Measurements from ENCODE around the gene CRB2. TPM values are rescaled to one million over a fixed set of nuclear protein-coding genes. Genes with fewer than 3 reads are reported as not detected.
A peak's percentile ranks its signal among the peaks of the same experiment; 100 is the strongest.
"Not testable (repeated sequence)": the region's sequence is repeated elsewhere in the genome, so short reads cannot be mapped to it uniquely, and the experiment has no call there.

Gene CRB2
- total RNA-seq, 1 experiment from 2014 or later, result not detected

- no peak for DNase-seq (ENCODE audit: low read depth)
These were observed 29.8 kb upstream of the CRB2 start for GRCh38 chr9:123326187-123326586.

GRCh38 chr9:123326662-123327093, 29.3 kb upstream of the CRB2 start:
- in situ Hi-C loops (cut with HindIII; ENCODE audit: low pct_unique_long_range_greater_than_20kb, low sequenced_read_pairs), result no loop called here
- no peak for DNase-seq (ENCODE audit: low read depth)

More at GRCh38 chr9:123326187-123326586, 29.8 kb upstream of the CRB2 start:
- in situ Hi-C loops (cut with HindIII; ENCODE audit: low pct_unique_long_range_greater_than_20kb, low sequenced_read_pairs), result no loop called here

GRCh38 chr9:123327697-123328100, 28.3 kb upstream of the CRB2 start:
- in situ Hi-C loops (cut with HindIII; ENCODE audit: low pct_unique_long_range_greater_than_20kb, low sequenced_read_pairs), result no loop called here
- DNase-seq (ENCODE audit: low read depth), result no peak

- DNase-seq (ENCODE audit: low read depth), result peak; percentile 41
- in situ Hi-C loops (cut with HindIII; ENCODE audit: low pct_unique_long_range_greater_than_20kb, low sequenced_read_pairs), result no loop called here
These were observed 26.6 kb upstream of the CRB2 start for GRCh38 chr9:123329329-123329955.

- in situ Hi-C loops (cut with HindIII; ENCODE audit: low pct_unique_long_range_greater_than_20kb, low sequenced_read_pairs), result no loop called here
- DNase-seq (ENCODE audit: low read depth), result no peak
These were observed 24.5 kb upstream of the CRB2 start for GRCh38 chr9:123331346-123332060.

- in situ Hi-C loops (cut with HindIII; ENCODE audit: low pct_unique_long_range_greater_than_20kb, low sequenced_read_pairs), result not testable (repeated sequence)
These were observed 22.8 kb upstream of the CRB2 start for GRCh38 chr9:123333058-123333669.

GRCh38 chr9:123334639-123335038, 21.4 kb upstream of the CRB2 start:
- no peak for DNase-seq (ENCODE audit: low read depth)
- in situ Hi-C loops (cut with HindIII; ENCODE audit: low pct_unique_long_range_greater_than_20kb, low sequenced_read_pairs), result no loop called here

More at GRCh38 chr9:123333058-123333669, 22.8 kb upstream of the CRB2 start:
- not testable (repeated sequence) for DNase-seq (ENCODE audit: low read depth)

GRCh38 chr9:123335193-123335985, 20.6 kb upstream of the CRB2 start:
- DNase-seq (ENCODE audit: low read depth), result peak; percentile 16
- in situ Hi-C loops (cut with HindIII; ENCODE audit: low pct_unique_long_range_greater_than_20kb, low sequenced_read_pairs), result no loop called here

- in situ Hi-C loops (cut with HindIII; ENCODE audit: low pct_unique_long_range_greater_than_20kb, low sequenced_read_pairs), result no loop called here
- no peak for DNase-seq (ENCODE audit: low read depth)
These were observed 20.0 kb upstream of the CRB2 start for GRCh38 chr9:123335986-123336329.

- in situ Hi-C loops (cut with HindIII; ENCODE audit: low pct_unique_long_range_greater_than_20kb, low sequenced_read_pairs), result no loop called here
- no peak for DNase-seq (ENCODE audit: low read depth)
These were observed 19.5 kb upstream of the CRB2 start for GRCh38 chr9:123336449-123336848.

GRCh38 chr9:123336959-123337358, 19.0 kb upstream of the CRB2 start:
- DNase-seq (ENCODE audit: low read depth), result no peak
- in situ Hi-C loops (cut with HindIII; ENCODE audit: low pct_unique_long_range_greater_than_20kb, low sequenced_read_pairs), result no loop called here

GRCh38 chr9:123337971-123338370, 18.0 kb upstream of the CRB2 start:
- in situ Hi-C loops (cut with HindIII; ENCODE audit: low pct_unique_long_range_greater_than_20kb, low sequenced_read_pairs), result no loop called here

GRCh38 chr9:123338710-123339665, 17.0 kb upstream of the CRB2 start:
- no peak for DNase-seq (ENCODE audit: low read depth)
- in situ Hi-C loops (cut with HindIII; ENCODE audit: low pct_unique_long_range_greater_than_20kb, low sequenced_read_pairs), result no loop called here

More at GRCh38 chr9:123337971-123338370, 18.0 kb upstream of the CRB2 start:
- DNase-seq (ENCODE audit: low read depth), result no peak

GRCh38 chr9:123339666-123340510, 16.1 kb upstream of the CRB2 start:
- DNase-seq (ENCODE audit: low read depth), result no peak
- in situ Hi-C loops (cut with HindIII; ENCODE audit: low pct_unique_long_range_greater_than_20kb, low sequenced_read_pairs), result no loop called here

- in situ Hi-C loops (cut with HindIII; ENCODE audit: low pct_unique_long_range_greater_than_20kb, low sequenced_read_pairs), result no loop called here
- no peak for DNase-seq (ENCODE audit: low read depth)
These were observed 14.2 kb upstream of the CRB2 start for GRCh38 chr9:123341816-123342215.

GRCh38 chr9:123342247-123342646, 13.8 kb upstream of the CRB2 start:
- in situ Hi-C loops (cut with HindIII; ENCODE audit: low pct_unique_long_range_greater_than_20kb, low sequenced_read_pairs), result no loop called here
- no peak for DNase-seq (ENCODE audit: low read depth)
